Activated gamma-delta T cell (primary cell): ENCODE measurements around the gene CCDC33.
"Not testable (repeated sequence)": the region's sequence is repeated elsewhere in the genome, so short reads cannot be mapped to it uniquely, and the experiment has no call there.

Source experiments
- DNase-seq: peaks from one replicate; lab custom pipeline; 2025; lab: John Stamatoyannopoulos, UW

CCDC33 gene

DNA sequence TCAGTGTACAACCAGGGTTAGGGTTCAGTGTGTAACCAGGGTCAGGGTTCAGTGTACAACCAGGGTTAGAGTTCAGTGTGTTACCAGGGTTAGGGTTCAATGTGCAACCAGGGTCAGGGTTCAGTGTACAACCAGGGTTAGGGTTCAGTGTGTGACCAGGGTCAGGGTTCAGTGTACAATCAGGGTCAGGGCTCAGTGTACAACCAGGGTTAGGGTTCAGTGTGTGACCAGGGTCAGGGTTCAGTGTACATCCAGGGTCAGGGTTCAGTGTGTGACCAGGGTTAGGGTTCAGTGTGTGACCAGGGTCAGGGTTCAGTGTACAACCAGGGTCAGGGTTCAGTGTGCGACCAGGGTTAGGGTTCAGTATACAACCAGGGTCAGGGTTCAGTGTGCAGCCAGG, 98.0 kb downstream of the CCDC33 start:
- DNase-seq = no peak

DNA sequence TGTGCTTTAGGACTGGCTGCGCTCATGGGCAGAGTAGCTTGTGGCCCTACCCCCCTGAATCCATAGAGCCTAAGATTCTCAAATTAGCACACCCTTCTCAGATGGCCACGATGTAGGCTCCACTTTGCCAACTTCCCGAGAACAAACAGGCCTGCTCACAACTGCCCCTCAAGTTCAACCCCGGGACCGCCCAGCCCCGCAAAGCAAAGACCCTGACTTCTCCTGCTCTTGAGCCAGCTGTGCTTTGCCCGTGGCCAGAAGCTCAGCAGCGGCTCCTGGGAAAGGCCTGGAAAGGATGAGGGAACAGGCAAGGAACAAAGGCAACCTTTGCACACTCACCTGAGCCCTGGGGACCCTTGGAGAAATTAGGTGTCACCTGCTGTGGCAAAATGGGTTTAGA, 99.3 kb downstream of the CCDC33 start:
- DNase-seq = no peak

DNA sequence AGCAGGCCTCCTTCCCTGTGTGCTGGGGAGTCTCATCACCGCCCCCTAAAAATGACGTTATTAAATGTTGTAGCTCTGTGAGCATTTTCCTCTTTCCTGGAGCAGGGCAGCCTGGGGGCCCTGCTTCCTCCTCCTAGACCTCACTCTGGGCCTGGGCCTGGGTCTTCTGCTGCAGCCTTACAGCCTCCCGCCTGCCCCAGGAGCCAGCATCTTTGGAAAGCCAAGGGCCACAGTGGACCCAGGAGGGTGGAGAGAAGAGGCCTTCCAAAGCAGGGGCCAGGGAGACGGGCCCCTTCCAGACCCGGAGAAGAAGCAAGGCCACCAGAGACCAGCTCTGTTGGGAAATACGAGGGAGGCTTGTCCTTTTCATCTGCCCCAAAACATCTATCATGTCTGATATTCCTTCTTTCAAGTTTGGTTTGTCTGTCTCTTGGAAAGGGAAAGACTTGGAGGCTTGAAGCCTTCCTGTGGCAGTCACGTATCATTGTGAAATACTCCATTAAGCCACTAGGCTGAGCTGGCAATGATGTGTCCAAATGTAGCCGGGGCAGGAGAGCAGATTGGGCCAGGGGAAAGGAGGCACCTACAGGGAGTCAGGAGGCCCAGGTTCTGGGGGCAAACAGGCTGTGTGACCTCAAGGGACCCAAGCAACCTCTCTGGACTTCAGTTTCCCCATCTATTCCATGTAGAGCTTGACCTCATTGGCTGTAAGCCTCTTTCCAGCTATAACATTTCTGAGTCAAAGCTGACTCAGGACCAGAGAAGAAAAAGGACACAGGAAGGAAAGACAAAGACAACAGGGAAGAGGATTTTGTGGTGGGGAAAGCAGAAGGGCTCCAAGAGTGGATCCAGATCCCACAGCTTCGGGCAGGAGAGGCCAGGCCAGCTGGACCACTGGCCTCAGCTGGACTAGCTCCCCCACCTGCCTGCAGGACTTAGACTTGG, 100.2 kb downstream of the CCDC33 start:
- no peak for DNase-seq

DNA sequence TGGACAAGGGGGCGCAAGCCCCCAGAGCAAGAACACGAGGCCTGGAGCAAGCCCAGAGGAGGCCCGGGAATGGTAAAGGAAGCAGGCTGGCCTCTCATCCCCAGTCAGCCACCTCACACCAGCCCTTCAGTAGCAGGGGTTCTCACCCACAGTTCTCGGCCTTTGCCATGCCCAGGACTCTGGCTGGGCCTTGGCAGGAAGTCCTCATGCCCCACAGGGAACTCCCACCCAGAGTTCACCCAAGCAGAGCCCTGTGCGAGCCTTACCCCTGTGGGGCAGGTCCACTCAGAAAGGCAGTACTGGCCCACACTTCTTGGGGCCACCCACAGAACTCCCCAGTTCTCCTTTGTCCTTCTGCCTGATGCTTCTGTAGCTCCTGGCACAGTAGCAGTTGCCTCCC, 101.0 kb downstream of the CCDC33 start:
- DNase-seq = no peak

DNA sequence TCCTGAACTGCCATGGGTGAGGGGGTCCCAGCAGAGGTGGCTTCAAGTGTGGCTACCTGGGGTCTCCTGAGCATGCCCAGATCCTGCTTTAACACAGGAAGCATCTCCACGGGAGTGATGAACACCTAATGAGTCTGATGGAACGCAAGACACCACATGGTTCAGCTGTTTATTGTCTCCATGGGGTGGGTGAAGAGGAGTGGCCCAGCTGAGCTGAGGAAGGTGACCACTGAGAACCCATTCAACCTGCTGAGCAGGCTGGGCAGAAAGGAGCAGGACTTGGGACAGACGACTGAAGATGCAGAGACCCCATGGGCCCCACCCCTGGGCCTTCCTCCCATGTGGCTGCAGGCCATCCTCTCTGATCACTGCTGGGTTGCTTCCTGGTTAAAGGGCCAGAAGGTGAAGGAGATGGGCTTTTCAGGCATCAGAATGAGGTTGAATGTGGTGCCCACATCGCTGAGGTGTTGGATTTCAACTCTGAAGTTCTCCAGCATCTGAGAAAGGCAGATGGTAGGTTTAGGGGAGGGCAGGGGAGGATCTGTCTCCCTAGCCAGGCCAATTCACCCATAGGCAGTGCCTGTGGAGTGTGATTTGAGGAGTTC, 101.6 kb downstream of the CCDC33 start:
- no peak for DNase-seq

DNA sequence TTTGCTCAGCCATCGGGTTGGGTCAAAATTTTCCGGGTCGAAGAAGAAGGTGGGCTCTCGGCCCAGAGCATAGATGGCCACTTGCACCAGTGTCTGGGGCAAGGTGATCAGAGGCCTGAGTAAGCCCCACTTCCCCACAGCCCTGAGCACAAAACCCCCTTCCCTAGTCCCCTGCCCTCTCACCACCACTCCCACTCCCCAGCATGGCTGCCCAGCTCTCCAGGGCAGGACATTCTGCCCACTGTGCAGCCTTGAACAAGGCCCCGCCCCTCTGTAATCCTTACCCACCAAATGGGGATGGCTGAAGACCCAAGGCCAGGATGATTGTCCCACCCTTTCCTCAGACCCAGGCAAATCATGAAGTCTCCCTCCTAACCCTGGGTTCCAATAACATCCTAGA, 102.5 kb downstream of the CCDC33 start:
- no peak for DNase-seq

DNA sequence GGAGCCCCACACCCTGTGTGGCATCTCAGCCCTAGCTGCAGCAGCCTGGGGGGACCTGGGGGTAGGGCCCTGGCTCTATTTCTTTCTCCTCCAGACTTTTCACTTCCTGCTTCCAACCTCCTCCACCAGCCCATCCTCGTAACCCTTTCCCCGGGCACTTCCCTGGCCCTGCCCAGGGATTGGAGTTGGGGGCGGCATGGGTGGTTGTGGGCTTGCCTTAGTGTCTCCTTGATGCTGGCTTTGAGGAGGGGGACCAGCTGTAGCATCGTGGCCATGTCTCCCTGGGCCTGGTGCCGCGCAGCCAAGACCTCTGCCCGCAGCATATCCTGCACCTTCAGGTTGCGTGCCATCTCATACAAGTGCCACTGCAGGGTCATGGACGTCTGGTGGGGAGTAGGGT, 103.2 kb downstream of the CCDC33 start:
- no peak for DNase-seq

DNA sequence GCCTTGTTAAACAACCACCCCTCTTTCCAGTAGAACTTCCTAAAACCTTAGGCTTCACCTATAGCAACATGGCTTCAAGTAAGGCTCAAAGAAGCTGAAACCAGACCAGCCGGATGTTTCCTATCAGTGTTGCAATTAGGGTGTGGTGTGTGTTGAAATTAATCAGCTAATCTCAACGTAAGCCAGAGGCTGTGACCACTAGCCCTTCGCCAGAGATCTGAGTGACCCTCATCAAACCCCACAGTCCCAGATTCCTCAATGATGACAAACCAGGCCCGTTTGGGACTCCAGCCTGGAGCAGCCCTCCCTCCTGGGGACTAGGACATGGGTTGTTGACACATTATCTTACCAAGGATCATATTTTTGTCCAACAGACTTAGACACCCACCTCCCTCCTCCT, 104.0 kb downstream of the CCDC33 start:
- no peak for DNase-seq

DNA sequence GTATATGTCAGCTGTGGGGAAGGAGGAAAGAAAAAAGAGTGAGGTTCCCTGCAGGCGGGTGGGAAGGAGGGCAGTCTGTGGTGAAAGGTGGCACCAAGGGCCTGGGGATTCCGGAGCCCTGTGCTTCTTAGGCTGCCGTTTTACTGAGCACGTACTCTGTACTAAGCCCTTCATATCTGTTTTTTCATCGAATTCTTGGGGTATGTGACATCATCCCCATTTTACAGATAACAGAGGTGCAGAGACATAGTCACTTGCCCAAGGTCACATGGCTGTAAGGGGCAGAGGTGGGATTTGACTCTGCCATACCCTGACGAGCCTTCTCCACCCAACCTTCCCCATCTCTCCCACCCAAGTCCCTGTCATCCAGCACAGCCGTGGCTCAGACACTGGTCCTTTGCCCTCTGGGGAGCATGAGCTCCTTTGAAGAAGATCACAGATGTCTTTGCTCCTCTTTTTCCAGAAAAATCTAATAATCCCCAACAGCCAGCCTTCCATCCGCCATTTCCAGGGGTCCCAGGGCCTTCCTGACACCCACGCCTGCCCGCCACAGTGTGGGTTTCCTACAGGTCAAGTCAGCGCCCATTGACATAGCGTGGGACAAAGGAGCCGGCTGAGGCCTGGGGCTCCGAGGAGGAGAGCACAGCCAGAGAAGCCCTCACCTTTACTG, 107.1 kb downstream of the CCDC33 start:
- DNase-seq = no peak

DNA sequence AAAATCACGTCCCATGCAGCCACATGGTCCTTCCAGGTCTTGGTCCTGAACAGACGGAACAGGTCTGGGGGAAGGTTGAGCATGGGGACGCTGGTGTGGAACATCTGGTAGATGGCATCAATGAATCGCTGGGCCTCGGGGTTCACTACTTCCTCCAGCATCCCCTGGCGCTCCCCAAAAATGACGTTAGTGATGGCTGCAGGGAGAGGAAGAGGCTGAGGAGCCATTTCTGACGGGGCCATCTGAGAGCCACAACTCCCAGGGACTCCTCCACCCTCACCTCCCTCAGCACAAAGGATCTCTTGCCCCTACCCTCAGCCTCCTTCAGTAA, 107.6 kb downstream of the CCDC33 start:
- no peak for DNase-seq

DNA sequence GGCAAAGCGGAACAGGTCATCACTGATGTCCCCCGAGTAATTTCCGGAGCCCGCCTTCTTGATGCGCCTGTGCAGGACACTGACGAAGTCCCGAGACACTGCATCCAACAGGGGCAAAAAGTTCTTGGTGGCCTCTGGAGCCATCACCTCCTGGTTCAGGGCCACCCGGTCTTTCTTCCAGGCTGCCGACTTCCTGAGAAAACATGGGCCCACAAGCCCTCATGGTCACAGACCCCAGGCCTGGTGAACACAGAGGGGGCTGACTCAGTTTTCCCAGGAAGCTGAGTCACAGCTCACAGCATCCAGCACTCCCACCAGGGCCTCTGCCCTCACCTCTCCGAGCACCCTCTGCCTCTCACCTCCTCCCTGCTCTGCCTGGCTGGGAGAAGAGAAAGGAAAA, 108.9 kb downstream of the CCDC33 start:
- DNase-seq = no peak

DNA sequence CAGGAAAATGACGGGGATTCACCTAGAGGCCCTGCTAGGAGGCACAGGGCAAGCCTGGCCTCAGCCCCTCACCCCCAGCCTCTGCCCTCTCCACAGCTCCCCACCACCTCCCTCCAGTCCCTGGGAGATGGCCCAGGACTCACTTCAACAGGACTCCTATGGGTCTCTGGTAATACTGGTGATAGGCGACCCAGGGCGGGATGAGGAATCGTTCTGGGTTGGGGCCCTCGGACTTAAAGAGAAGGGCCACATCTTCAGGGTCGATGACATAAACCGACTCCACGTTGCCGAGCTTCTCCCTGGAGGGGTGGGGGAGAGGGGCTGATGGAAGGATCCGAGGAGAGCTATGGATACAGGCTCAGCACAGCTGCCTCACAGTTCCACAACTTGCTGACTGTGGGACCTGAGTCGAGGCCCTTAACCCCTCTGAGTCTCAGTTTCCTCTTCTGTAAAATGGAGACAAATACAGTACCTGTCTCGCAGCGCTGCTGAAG, 111.7 kb downstream of the CCDC33 start:
- DNase-seq = no peak

DNA sequence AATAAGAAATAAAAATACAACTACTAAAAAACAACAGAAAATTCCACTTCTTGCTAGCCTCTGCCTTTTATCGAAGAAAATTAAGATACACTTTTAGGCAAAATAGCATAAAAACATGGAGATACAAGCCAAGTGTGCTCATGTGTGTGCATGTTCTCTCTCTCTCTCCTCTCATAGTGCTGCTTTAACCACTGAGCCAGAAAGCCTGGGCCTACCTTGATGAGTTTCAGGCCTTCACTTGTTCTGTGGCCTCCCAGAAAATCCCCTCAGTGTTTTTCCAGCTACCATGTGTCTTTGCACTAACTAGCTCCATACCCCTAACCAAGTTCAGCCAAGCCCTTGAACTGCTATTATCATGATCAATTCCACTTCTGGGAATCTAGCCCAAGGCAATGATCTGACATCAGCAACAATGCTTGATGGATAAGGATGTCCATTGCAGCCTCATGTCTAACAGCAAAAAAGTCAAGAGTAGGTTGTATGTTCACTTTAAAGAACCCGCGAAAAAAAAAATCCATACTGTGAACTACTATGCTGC, 113.2 kb downstream of the CCDC33 start:
- DNase-seq = no peak

DNA sequence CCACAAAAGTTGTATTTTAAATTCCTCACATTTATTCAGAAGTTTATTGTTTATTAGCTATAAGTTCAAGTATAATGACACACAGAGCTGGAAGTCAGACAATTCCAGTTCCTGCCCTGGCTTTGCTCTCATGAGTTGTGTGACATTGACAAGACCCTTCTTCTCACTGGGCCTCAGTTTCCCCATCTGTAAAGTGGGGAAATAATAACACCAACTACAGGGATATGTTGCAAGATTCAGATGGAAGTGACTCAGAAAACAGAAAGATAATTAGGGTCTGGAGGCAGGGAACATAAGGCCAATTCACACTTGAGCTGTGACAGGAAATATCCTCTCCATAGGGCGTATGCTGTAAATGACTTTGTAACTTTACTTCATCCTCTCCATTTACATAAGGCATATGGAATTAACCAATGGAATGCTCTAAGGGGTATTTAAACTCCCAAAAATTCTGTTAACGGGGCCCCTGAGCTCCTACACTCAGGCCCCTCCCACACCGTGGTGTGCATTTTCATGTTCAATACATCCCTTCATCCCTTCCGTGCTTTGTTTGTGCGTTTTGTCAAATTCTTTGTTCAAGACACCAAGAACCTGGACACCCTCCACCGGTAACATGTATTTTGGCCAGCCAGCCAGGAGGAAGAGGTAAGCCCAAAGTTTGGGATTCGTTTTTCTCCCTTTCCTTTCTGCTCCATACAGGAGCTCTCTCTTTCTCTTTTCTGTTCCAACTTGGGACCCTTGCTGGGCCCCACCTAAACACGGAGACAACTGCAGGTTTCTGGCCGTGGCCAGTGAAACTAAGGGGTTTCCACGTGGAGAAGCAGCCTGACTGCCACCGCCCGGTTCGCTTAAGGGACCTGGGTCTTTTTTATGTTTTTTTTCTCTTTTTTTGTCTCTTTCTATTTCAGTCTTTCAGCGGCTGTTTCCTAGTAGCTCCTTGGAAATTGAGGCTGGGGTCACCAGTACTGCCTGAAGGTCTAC, 114.5 kb downstream of the CCDC33 start:
- no peak for DNase-seq

DNA sequence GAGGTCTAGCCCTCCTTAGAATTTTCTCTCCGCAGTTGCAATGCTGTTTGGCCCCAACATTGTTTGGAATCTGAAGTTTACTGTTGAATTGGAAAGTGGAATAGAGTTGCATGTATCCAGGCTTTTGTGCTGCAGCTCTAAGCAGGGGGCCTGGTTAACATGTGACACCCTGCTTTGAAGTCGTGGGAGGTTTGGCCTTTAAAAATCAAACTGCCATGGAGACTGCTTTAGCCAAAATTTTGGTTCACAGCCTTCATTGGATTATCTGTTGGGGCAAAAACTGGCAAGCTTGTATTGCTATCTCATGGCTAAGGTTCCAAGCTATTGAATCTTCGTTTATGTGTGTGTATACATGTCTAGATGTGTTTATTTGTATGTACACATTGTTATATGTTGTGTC, 115.5 kb downstream of the CCDC33 start:
- no peak for DNase-seq

DNA sequence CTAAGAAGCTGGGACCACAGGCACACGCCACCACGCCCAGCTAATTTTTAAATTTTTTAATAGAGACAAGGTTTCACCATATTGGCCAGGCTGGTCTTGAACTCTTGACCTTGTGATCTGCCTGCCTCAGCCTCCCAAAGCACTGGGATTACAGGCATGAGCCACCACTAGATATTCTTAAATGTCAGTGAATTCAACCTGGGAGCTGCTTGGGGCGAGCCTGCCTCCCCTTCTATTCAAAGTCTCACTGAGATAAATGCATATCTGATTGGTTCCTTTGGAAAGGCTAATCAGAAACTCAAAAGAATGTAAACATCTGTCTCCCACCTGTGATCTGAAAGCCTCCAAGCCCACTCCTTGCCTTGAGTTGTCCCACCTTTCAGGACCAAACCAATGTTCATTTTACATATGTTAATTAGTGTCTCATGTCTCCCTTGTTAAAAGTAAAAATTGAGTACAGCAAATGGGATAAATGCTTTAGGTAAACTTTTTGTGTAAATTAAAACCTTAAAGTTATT, 116.3 kb downstream of the CCDC33 start:
- no peak for DNase-seq

DNA sequence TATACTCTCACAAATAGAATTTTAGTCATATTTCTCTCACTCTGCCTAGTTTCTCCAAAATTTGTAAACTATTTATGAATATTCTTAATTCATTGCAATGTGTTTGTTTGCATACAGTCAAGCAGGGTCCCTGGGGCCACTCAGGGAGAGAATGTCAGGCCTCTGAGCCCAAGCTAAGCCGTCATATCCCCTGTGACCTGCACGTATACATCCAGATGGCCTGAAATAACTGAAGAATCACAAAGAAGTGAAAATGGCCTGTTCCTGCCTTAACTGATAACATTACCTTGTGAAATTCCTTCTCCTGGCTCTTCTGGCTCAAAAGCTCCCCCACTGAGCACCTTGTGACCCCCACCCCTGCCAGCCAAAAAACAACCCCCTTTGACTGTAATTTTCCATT, 117.9 kb downstream of the CCDC33 start:
- not testable (repeated sequence) for DNase-seq

DNA sequence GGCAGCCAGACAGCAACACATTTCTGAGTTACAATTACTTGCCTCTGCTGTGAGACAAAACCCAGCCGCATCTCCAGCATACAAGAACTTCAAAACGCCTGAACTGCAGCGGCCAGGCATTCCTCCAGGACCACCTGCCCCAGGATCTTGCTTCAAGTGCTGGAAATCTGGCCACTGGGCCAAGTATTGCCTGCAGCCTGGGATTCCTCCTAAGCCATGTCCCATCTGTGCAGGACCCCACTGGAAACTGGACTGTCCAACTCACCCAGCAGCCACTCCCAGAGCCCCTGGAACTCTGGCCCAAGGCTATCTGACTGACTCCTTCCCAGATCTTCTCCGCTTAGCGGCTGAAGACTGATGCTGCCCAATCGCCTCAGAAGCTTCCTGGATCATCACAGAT, 119.9 kb downstream of the CCDC33 start:
- DNase-seq = not testable (repeated sequence)

DNA sequence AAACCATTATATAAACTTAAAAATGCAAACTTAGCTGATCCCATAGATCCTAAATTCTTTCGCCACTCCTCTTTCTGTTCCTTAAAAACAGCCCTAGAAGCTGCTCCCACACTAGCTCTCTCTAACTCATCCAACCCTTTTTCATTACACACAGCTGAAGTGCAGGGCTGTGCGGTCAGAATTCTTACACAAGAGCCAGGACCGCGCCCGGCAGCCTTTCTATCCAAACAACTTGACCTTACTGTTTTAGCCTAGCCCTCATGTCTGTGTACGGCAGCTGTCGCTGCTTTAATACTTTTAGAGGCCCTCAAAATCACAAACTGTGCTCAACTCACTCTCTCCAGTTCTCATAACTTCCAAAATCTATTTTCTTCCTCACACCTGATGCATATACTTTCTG, 121.4 kb downstream of the CCDC33 start:
- not testable (repeated sequence) for DNase-seq

DNA sequence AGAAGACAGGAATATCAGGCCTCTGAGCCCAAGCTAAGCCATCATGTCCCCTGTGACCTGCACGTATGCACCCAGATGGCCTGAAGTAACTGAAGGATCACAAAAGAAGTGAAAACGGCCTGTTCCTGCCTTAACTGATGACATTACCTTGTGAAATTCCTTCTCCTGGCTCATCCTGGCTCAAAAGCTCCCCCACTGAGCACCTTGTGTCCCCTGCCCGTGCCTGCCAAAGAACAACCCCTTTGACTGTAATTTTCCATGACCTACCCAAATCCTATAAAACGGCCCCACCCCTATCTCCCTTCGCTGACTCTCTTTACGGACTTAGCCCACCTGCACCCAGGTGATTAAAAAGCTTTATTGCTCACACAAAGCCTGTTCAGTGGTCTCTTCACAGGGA, 123.2 kb downstream of the CCDC33 start:
- DNase-seq = not testable (repeated sequence)

DNA sequence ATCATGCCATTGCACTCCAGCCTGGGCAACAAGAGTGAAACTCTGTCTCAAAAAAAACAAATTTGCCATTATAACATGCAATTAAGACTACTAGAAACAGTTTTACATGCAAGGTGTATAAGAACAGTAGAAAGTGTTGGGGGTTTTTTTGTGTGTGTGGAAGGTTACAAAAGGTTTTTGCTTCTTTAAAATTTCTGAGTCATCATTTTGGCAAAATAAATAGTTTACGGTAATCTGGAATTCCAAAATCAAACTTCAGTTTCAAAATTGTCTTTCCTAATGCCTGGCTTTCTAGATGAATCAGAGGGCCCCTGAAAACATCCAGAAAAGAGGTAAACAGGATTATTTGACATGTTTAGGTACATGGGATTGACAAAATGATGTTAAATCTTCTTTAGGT, 124.7 kb downstream of the CCDC33 start:
- not testable (repeated sequence) for DNase-seq
